Mucosa of rectum (tissue), 2 donors: ENCODE results near the gene MERTK.
"Not testable (repeated sequence)": the region's sequence is repeated elsewhere in the genome, so short reads cannot be mapped to it uniquely, and the experiment has no call there.

Source experiments
- H3K27ac ChIP-seq, 2 donors: one replicate each; pipeline ENCODE4 v1.7.0; 2013; ENCODE audit warnings: inconsistent platforms in 2 of 2, low read depth in 2 of 2, low read length in 2 of 2
- H3K27me3 ChIP-seq, 2 donors: one replicate each; pipeline ENCODE4 v1.7.0; 2013; ENCODE audit warnings: low read length in 2 of 2; ENCODE audit not compliant: control insufficient read depth in 2 of 2, insufficient read depth in 2 of 2
- H3K36me3 ChIP-seq, 2 donors: one replicate each; pipeline ENCODE4 v1.7.0; 2013; ENCODE audit warnings: low read length in 2 of 2; ENCODE audit not compliant: control insufficient read depth in 2 of 2, insufficient read depth in 2 of 2
- H3K4me1 ChIP-seq, 2 donors: one replicate each; pipeline ENCODE4 v1.7.0; 2013; ENCODE audit warnings: low read length in 2 of 2, mild to moderate bottlenecking in 1 of 2; ENCODE audit not compliant: control insufficient read depth in 2 of 2, insufficient read depth in 2 of 2
- H3K4me3 ChIP-seq, 2 donors: one replicate each; pipeline ENCODE4 v1.7.0; 2013; ENCODE audit warnings: low read length in 2 of 2
- H3K9ac ChIP-seq, 2 donors: one replicate each; pipeline ENCODE4 v1.7.0; 2013; ENCODE audit warnings: low read length in 2 of 2, low read depth in 1 of 2, mild to moderate bottlenecking in 1 of 2
- H3K9me3 ChIP-seq, 2 donors: one replicate each; pipeline ENCODE4 v1.7.0; 2013; ENCODE audit warnings: low read length in 2 of 2; ENCODE audit not compliant: control insufficient read depth in 2 of 2
- donor health status: healthy.
- donor health status: Normal muscosa, but diverticular disease.

MERTK gene

DNA sequence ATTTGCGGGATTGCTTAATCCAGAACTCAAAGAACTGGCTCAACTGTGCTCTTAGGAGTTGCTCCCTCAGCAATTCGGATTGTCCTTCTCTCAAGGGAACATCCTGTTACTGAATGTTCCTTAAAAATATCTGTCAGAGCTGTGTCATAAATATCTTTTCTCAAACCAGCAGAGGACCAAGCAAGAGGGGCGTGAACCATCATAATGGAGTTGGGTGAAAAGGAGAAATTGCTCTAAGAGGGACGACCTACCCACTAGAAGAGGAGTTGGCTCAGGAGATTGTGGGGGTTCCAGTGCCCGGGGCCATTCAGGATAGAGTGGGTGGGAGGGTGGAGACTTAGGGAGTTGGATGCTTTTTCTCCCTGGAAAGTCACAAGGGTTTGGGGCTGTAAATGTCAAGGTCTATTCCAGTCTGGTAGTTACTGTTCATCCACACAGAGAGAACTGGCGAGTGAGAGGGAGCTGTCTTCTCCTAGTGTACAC is 59.5 kb downstream of the MERTK start:
- Histone ChIP-seq H3K4me3 (no peak overlapping the region), H3K4me1 (no peaks in the 10 kb centered on the region), H3K27me3 (no peaks in the 10 kb centered on the region), H3K36me3 (no peaks in the 10 kb centered on the region), H3K27ac (peak overlapping the region; percentile 24 to 35), H3K9ac (no peak overlapping the region), H3K9me3 (no peaks in the 10 kb centered on the region)

DNA sequence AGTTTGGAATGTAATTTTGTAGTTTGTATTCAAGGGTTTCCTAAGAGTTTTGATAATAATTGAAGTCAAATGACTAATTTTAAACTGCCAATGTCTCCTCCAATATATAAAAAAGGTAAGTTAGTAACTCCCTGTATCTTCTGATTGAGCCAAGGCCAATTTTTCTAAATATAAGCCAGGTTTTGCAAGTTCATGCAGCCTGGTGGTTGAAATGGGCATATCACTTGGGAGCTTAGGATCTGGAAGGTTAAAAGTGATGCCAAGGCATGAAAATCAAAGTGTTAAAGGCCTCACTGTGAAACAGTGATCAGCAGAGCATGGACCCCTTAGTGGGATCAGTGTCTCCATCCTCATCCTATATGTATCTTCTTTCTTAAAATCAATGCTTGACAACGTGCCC is 60.5 kb downstream of the MERTK start:
- Histone ChIP-seq H3K36me3 (no peaks in the 10 kb centered on the region), H3K27me3 (no peaks in the 10 kb centered on the region), H3K9ac (no peak overlapping the region), H3K4me1 (no peaks in the 10 kb centered on the region), H3K4me3 (no peak overlapping the region), H3K27ac (no peak overlapping the region), H3K9me3 (no peaks in the 10 kb centered on the region)

DNA sequence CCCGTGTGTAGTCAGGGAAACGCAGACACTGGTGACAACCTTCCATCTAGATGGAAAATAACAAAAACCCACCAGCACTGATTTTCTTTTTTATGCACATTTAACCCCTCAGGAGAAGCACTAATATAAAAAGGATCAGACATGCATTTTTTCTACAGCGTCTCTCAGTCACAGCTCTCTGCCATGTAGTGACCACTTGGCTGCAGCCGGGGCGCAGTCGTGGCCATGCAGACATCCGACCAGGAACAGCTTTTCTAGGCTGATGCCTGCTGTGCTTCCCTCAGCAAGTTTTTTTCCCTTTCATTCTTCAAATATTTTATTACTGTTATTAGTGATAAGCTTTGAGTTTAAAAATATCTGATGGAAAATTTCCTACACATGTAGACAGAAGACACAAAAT is 63.3 kb downstream of the MERTK start:
- Histone ChIP-seq H3K36me3 (no peaks in the 10 kb centered on the region), H3K27ac (no peak overlapping the region), H3K4me1 (no peaks in the 10 kb centered on the region), H3K9ac (no peak overlapping the region), H3K4me3 (no peak overlapping the region), H3K9me3 (no peaks in the 10 kb centered on the region), H3K27me3 (no peaks in the 10 kb centered on the region)

DNA sequence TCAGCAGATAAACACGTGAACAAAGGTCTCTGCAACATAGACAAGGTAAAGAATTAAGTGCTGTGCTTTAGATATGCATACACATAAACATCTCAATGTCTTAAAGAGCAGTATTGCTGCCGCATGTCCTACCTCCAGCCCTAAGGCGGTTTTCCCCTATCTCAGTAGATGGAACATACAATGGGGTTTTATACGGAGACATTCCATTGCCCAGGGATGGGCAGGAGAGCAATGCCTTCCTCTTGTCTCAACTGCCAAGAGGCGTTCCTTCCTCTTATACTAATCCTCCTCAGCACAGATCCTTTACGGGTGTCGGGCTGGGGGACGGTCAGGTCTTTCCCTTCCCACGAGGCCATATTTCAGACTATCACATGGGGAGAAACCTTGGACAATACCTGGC is 64.7 kb downstream of the MERTK start:
- not testable (repeated sequence) for H3K4me1 ChIP-seq, H3K27me3 ChIP-seq

DNA sequence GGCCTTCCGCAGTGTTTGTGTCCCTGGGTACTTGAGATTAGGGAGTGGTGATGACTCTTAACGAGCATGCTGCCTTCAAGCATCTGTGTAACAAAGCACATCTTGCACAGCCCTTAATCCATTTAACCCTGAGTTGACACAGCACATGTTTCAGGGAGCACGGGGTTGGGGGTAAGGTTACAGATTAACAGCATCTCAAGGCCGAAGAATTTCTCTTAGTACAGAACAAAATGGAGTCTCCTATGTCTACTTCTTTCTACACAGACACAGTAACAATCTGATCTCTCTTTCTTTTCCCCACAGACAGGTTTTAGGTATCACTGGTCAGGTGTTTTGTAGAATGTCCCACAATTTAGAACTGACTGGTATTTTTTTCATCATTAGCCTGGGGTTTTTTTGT is 65.1 kb downstream of the MERTK start:
- not testable (repeated sequence) for H3K27ac ChIP-seq, H3K9ac ChIP-seq, H3K4me1 ChIP-seq, H3K9me3 ChIP-seq, H3K27me3 ChIP-seq, H3K36me3 ChIP-seq, H3K4me3 ChIP-seq

More for the DNA sequence above, 64.7 kb downstream of the MERTK start:
- not testable (repeated sequence) for H3K36me3 ChIP-seq, H3K4me3 ChIP-seq, H3K9ac ChIP-seq, H3K27ac ChIP-seq, H3K9me3 ChIP-seq

DNA sequence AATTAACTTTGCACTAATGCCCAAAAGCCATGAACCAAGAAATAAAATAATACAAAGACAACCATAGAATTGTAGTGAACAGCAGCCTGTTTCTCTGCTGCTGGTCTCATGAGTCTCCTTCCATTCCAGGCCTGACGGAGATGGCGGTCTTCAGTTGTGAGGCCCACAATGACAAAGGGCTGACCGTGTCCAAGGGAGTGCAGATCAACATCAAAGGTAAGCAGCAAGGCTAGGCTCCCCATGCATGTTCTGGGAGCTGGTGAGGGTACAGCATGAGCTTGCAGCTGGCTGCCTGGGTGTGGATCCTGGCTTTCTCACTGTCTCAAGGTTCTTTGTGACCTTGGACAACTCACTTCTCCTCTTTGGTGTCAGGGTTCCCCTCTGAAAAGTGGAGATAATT is 66.7 kb downstream of the MERTK start:
- H3K27ac ChIP-seq = no peak overlapping the region
- H3K9ac ChIP-seq = no peak overlapping the region
- no peaks in the 10 kb centered on the region for H3K27me3 ChIP-seq
- H3K36me3 ChIP-seq = peaks cover 0 to 5% of the 10 kb centered on the region in 2 donors
- no peaks in the 10 kb centered on the region for H3K9me3 ChIP-seq
- H3K4me3 ChIP-seq = no peak overlapping the region
- no peaks in the 10 kb centered on the region for H3K4me1 ChIP-seq

DNA sequence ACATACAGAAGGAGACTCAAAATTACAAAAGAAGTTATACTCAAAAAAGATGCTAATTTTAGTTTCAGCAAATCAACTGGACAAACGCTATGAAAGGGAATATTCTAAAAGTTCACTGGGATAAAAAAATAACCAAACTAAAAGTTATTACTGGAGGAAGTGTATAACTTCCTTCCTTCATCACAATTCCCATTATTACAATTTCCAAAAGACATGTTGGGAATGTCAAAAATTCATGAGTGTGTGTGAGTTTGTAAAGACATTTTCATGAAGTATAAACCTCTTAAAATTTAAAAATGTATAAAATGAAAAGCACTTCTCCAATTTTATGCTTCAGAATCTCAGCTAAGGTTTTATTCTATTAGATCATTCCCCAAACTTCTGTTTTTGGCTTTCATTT is 67.8 kb downstream of the MERTK start:
- H3K9me3 ChIP-seq = no peaks in the 10 kb centered on the region
- H3K4me1 ChIP-seq = no peaks in the 10 kb centered on the region
- H3K27ac ChIP-seq = no peak overlapping the region
- H3K9ac ChIP-seq = no peak overlapping the region
- H3K4me3 ChIP-seq = no peak overlapping the region
- H3K36me3 ChIP-seq = peaks cover 0 to 5% of the 10 kb centered on the region in 2 donors
- no peaks in the 10 kb centered on the region for H3K27me3 ChIP-seq

DNA sequence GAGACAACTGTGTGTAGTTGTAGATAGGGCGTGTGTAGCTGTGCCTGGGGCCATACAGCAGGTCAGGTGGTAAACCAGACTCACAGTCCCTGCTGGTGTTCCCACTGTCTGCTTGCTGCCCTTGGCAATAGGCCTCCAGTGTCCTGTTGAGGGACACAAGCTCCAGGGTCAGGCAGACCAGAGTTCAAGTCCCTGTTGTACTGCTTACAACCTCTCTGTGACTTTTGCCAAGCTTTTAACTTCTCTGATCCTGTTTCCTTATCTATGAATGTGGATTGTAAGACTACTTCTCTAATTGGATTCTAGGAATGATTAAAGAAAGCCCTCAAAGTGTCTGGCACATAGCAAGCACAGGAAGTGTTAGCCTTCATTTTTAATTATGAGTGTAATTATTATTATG is 68.6 kb downstream of the MERTK start:
- Histone ChIP-seq H3K36me3 (peaks cover 0 to 5% of the 10 kb centered on the region in 2 donors), H3K4me3 (no peak overlapping the region), H3K27ac (no peak overlapping the region), H3K9ac (no peak overlapping the region), H3K4me1 (no peaks in the 10 kb centered on the region), H3K9me3 (no peaks in the 10 kb centered on the region), H3K27me3 (no peaks in the 10 kb centered on the region)

DNA sequence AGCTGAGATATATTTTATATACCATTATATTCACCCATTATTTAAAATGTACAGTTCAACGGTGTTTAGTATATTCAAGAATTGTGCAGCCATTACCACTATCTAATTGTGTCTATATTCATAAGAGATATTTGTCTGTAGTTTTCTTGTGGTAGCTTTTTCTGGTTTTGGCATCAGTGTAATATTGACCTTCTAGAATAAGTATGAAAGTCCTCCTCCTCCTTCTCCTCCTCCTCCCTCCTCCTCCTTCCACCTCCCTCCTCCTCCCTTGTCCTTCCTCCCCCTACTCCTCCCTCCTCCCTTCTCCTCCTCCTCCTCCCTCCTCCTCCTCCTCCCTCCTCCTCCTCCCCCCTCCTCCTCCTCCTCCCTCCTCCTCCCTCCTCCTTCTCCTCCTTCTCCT is 72.0 kb downstream of the MERTK start:
- Histone ChIP-seq H3K9me3 (no peaks in the 10 kb centered on the region), H3K4me1 (peaks cover 0 to 3% of the 10 kb centered on the region in 2 donors), H3K4me3 (no peak overlapping the region), H3K36me3 (peaks cover 0 to 5% of the 10 kb centered on the region in 2 donors), H3K27ac (no peak overlapping the region), H3K27me3 (no peaks in the 10 kb centered on the region), H3K9ac (no peak overlapping the region)

DNA sequence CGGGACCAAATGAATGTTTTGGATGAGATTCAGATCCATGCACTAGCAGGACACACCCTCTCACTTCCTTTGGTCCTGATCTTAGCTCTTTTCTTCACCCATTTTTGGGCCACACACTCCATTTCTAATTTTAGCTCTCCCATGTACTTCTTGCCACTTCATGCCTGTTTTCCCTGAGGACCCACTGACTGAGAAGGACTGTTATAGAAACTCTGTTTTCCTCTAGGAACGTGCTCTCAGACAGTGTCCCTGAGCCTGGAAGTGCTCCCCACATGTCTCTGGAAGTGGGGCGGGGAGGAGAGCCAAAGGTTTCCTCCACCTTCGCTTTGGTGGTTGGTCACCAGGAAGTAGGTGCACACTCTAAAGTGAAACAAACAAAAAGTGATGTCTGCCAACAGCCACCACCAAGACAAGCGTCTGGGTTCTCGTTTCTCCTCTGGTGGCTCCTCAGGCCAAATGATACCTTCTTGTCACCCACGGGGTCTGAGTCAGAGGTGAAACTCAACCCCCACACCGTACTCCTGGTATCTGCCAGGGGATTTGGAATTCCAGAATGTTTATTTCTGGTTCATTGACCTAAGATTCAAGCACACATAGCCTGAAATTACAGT is 74.7 kb downstream of the MERTK start:
- Histone ChIP-seq H3K9me3 (no peaks in the 10 kb centered on the region), H3K4me3 (no peak overlapping the region), H3K27ac (no peak overlapping the region), H3K27me3 (no peaks in the 10 kb centered on the region), H3K4me1 (peaks cover 0 to 3% of the 10 kb centered on the region in 2 donors), H3K36me3 (peaks cover 0 to 5% of the 10 kb centered on the region in 2 donors), H3K9ac (no peak overlapping the region)

DNA sequence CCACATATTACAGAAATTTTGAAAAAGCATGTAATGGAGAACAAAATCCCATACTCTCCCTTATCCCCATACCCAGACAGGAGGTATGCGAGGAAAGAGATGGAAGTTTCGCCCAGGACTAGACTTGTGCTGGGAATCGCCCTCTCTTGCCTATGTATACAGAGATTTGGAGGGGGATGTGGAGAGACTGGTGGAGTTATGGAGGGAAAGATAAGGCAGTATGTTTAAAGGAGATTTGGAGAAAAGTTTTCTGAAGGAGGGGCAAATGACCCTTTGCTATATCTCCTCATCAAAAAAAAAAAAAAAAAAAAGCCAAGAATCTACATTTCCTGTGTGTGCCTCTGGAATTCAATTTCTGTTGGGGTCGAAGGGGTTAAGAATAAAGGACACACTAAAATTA is 75.3 kb downstream of the MERTK start:
- peaks cover 0 to 5% of the 10 kb centered on the region in 2 donors for H3K36me3 ChIP-seq
- peaks cover 0 to 3% of the 10 kb centered on the region in 2 donors for H3K4me1 ChIP-seq
- no peaks in the 10 kb centered on the region for H3K27me3 ChIP-seq
- no peaks in the 10 kb centered on the region for H3K9me3 ChIP-seq
- no peak overlapping the region for H3K4me3 ChIP-seq
- no peak overlapping the region for H3K27ac ChIP-seq
- H3K9ac ChIP-seq = no peak overlapping the region
